ENCODE results near the gene ZDHHC24. TPM values are rescaled to one million over a fixed set of nuclear protein-coding genes. Genes with fewer than 3 reads are reported as not detected.

ZDHHC24 gene
- total and polyA plus RNA-seq, 7 donors, result 3.9 to 7.6 (median 5.5) TPM

GRCh38 chr11:66566221-66566620 lies 20.4 kb upstream of the ZDHHC24 start:
- H3K27me3 ChIP-seq (ENCODE audit: insufficient read depth in 3 of 3, low read length in 2 of 3), result no peaks in the 10 kb centered on the region
- H3K36me3 ChIP-seq (ENCODE audit: insufficient read depth in 1 of 2, low read depth in 1 of 2), result peaks cover 0 to 60% of the 10 kb centered on the region in 2 donors
- intact Hi-C loops (cut with DNase I), result no loop called here
- no peak for TF ChIP-seq CTCF (IDR thresholded peaks at IDR 0.05)
- ATAC-seq (no peak), DNase-seq (no peak)
- H3K4me1 ChIP-seq, result peaks cover 12% of the 10 kb centered on the region
- no peak overlapping the region for H3K4me3 ChIP-seq
- WGBS, 3 donors, result 80 to 92% (median 88%) methylated on average over 8 of the region's 8 CpGs
- H3K9me3 ChIP-seq, result no peaks in the 10 kb centered on the region
- no peak overlapping the region for H3K27ac ChIP-seq

- H3K4me3 ChIP-seq, result no peak overlapping the region
- WGBS, 3 donors, result 61 to 86% (median 67%) methylated on average over 5 of the region's 5 CpGs
- intact Hi-C loops (cut with DNase I), result no loop called here
- no peaks in the 10 kb centered on the region for H3K9me3 ChIP-seq
- ATAC-seq (no peak), DNase-seq (no peak)
- TF ChIP-seq CTCF (IDR thresholded peaks at IDR 0.05), result no peak
- H3K27ac ChIP-seq, result no peak overlapping the region
- peaks cover 0 to 60% of the 10 kb centered on the region in 2 donors for H3K36me3 ChIP-seq (ENCODE audit: insufficient read depth in 1 of 2, low read depth in 1 of 2)
- peaks cover 12% of the 10 kb centered on the region for H3K4me1 ChIP-seq
- no peaks in the 10 kb centered on the region for H3K27me3 ChIP-seq (ENCODE audit: insufficient read depth in 3 of 3, low read length in 2 of 3)
Observed at GRCh38 chr11:66564984-66565383, 19.1 kb upstream of the ZDHHC24 start.

- TF ChIP-seq CTCF (IDR thresholded peaks at IDR 0.05), result no peak
- H3K36me3 ChIP-seq (ENCODE audit: insufficient read depth in 1 of 2, low read depth in 1 of 2), result peaks cover 0 to 60% of the 10 kb centered on the region in 2 donors
- ATAC-seq, result no peak
Observed at GRCh38 chr11:66564538-66564937, 18.7 kb upstream of the ZDHHC24 start.

GRCh38 chr11:66563832-66564231 lies 18.0 kb upstream of the ZDHHC24 start:
- Histone ChIP-seq H3K27me3 (ENCODE audit: insufficient read depth in 3 of 3, low read length in 2 of 3) (no peaks in the 10 kb centered on the region), H3K9me3 (no peaks in the 10 kb centered on the region), H3K4me3 (no peak overlapping the region), H3K27ac (no peak overlapping the region), H3K4me1 (peaks cover 10% of the 10 kb centered on the region), H3K36me3 (ENCODE audit: insufficient read depth in 1 of 2, low read depth in 1 of 2) (peaks cover 0 to 60% of the 10 kb centered on the region in 2 donors)
- no peak for TF ChIP-seq CTCF (IDR thresholded peaks at IDR 0.05)
- intact Hi-C loops (cut with DNase I), result no loop called here
- WGBS, 3 donors, result 75 to 90% (median 75%) methylated on average over 10 of the region's 10 CpGs
- DNase-seq (no peak), ATAC-seq (no peak)

More at GRCh38 chr11:66564538-66564937, 18.7 kb upstream of the ZDHHC24 start:
- Histone ChIP-seq H3K9me3 (no peaks in the 10 kb centered on the region), H3K4me1 (peaks cover 12% of the 10 kb centered on the region), H3K27me3 (ENCODE audit: insufficient read depth in 3 of 3, low read length in 2 of 3) (no peaks in the 10 kb centered on the region), H3K27ac (no peak overlapping the region), H3K4me3 (no peak overlapping the region)
- DNase-seq, result no peak
- WGBS, 3 donors, result 58 to 91% (median 65%) methylated on average over 13 to 14 of the region's 14 CpGs
- intact Hi-C loops (cut with DNase I), result no loop called here

- TF ChIP-seq CTCF (IDR thresholded peaks at IDR 0.05), result no peak
- H3K4me1 ChIP-seq, result peaks cover 12% of the 10 kb centered on the region
- no peak overlapping the region for H3K4me3 ChIP-seq
- ATAC-seq, result no peak
- intact Hi-C loops (cut with DNase I), result no loop called here
- no peak overlapping the region for H3K27ac ChIP-seq
- no peaks in the 10 kb centered on the region for H3K9me3 ChIP-seq
- 81 to 94% (median 84%) methylated on average over 19 to 20 of the region's 20 CpGs for WGBS, 3 donors
- no peak for DNase-seq
- H3K27me3 ChIP-seq (ENCODE audit: insufficient read depth in 3 of 3, low read length in 2 of 3), result no peaks in the 10 kb centered on the region
- H3K36me3 ChIP-seq (ENCODE audit: insufficient read depth in 1 of 2, low read depth in 1 of 2), result peaks cover 0 to 60% of the 10 kb centered on the region in 2 donors
Observed at GRCh38 chr11:66562907-66563583, 17.2 kb upstream of the ZDHHC24 start.

All from psoas muscle (tissue), 8 donors.